Measurements from ENCODE around the gene TDRD7.
A peak's percentile ranks its signal among the peaks of the same experiment; 100 is the strongest.

GRCh38 chr9:97501177-97501971 lies 89.5 kb downstream of the TDRD7 start, which contains the start of gene TMOD1:
- TF ChIP-seq USF2 (IDR thresholded peaks at IDR 0.05; ENCODE audit: borderline replicate concordance, low read depth, low read length) (no peak), REST (IDR thresholded peaks at IDR 0.05; ENCODE audit: low read depth, low read length) (no peak), POLR2AphosphoS5 (IDR thresholded peaks at IDR 0.05; ENCODE audit: low read depth, low read length) (no peak), CTCF (IDR thresholded peaks at IDR 0.05) (peak; percentile 23), FOXM1 (IDR thresholded peaks at IDR 0.05; ENCODE audit: low read depth) (no peak)

Data from SK-N-SH (cell line).